ENCODE measurements around the gene IL1B. TPM values are rescaled to one million over a fixed set of nuclear protein-coding genes. Genes with fewer than 3 reads are reported as not detected.

Gene IL1B
- total and polyA plus RNA-seq, 2 of the 8 experiments (the other 6 are each of a cell fraction or from before 2014, with no cell fraction given) = not detected

GRCh38 chr2:112784199-112785189, 52.1 kb downstream of the IL1B start, which contains the start of gene IL1A:
Gene IL1A (minus strand): TSS chr2:112784493. CDS start chr2:112783770, 723 bp downstream.
- Histone ChIP-seq H3K79me1 (ENCODE audit: low read depth, low read length) (no peaks in the 10 kb centered on the region), H3K4me2 (ENCODE audit: insufficient read depth in 1 of 2, low read depth in 2 of 2, low read length in 2 of 2) (peak within 1 kb of the TSS; percentile 53 to 62), H3K36me3 (ENCODE audit: control insufficient read depth in 2 of 4, insufficient read depth in 4 of 4, low read length in 3 of 4) (no peaks in the 10 kb centered on the region), H3K79me2 (ENCODE audit: control insufficient read depth in 1 of 2, insufficient read depth in 2 of 2, low read length in 2 of 2) (no peaks in the 10 kb centered on the region), H3K27ac (ENCODE audit: low read depth, low read length) (no peak within 1 kb of the TSS), H4K91ac (replicated peaks; ENCODE audit: insufficient read length, low read length) (no peak within 1 kb of the TSS), H4K8ac (ENCODE audit: extremely low read depth, insufficient read depth, low read length) (no peak within 1 kb of the TSS), H3K4me3 (ENCODE audit: extremely low read depth in 1 of 4, insufficient read depth in 2 of 4, low read depth in 3 of 4, low read length in 4 of 4) (peak within 1 kb of the TSS in 1 of 4 experiments; percentile 46; a peak in 3 of 8 replicates), H3K23me2 (ENCODE audit: low read depth, low read length) (no peaks in the 10 kb centered on the region), H3K9me3 (ENCODE audit: insufficient read depth in 2 of 2, low read depth in 1 of 2, low read length in 1 of 2) (no peaks in the 10 kb centered on the region), H3K18ac (ENCODE audit: extremely low read depth, low read length) (no peak within 1 kb of the TSS), H3K23ac (ENCODE audit: insufficient read length) (no peak within 1 kb of the TSS), H4K20me1 (replicated peaks in 1 of 2; ENCODE audit: control insufficient read depth in 1 of 2, insufficient read depth in 2 of 2, low read length in 2 of 2) (no peaks in the 10 kb centered on the region), H3K56ac (replicated peaks; ENCODE audit: insufficient read length, low read depth, low read length) (no peak within 1 kb of the TSS), H3K9ac (replicated peaks in 1 of 4; ENCODE audit: extremely low read depth in 1 of 4, low read depth in 3 of 4, low read length in 3 of 4) (no peak within 1 kb of the TSS), H3K4ac (replicated peaks; ENCODE audit: insufficient read length, low read depth, low read length) (no peak within 1 kb of the TSS), H2AFZ (ENCODE audit: low read length) (peak within 1 kb of the TSS; percentile 97), H2BK120ac (replicated peaks; ENCODE audit: low read depth, low read length) (no peak within 1 kb of the TSS), H2BK5ac (ENCODE audit: low read depth, low read length) (no peak within 1 kb of the TSS), H2BK12ac (ENCODE audit: low read depth, low read length) (no peak within 1 kb of the TSS), H3K27me3 (replicated peaks in 1 of 4; ENCODE audit: control insufficient read depth in 3 of 4, extremely low read depth in 1 of 4, insufficient read depth in 3 of 4, low read length in 3 of 4) (no peaks in the 10 kb centered on the region), H4K5ac (ENCODE audit: insufficient read length, low read depth, low read length) (no peak within 1 kb of the TSS), H3K14ac (ENCODE audit: insufficient read length) (no peak within 1 kb of the TSS), H3K4me1 (replicated peaks in 1 of 4; ENCODE audit: control insufficient read depth in 3 of 4, insufficient read depth in 4 of 4, low read length in 3 of 4) (peaks cover 0 to 18% (median 3%) of the 10 kb centered on the region in 4 experiments; a peak in 3 of 7 replicates), H2BK15ac (ENCODE audit: low read length) (no peak within 1 kb of the TSS), H2AK5ac (ENCODE audit: low read depth, low read length) (no peak within 1 kb of the TSS), H2BK20ac (ENCODE audit: low read length) (peak within 1 kb of the TSS; percentile 52; the same call in 1 of the 2 replicates)
- FAIRE-seq (peak; percentile 78), DNase-seq (ENCODE audit: low read depth in 1 of 2, low spot score in 2 of 2) (peak in 1 of 2 experiments; percentile 17)
- 29% methylated on average over 13 of the region's 13 CpGs; no CpG with 5 or more reads in 1 of the 2 experiments for WGBS, 2 experiments (ENCODE audit: extremely low coverage in 1 of 2, insufficient coverage in 1 of 2, insufficient read length in 1 of 2, insufficient replicate concordance in 2 of 2, low coverage in 1 of 2, low lambda C conversion rate in 2 of 2, missing lambda C conversion rate in 1 of 2)
- CTCF ChIA-PET (ENCODE audit: partially characterized antibody) = interaction anchor here (0.9 kb wide), 1 partner anchor 158 kb away, joined by 3 read pairs; no protein-coding TSS in a partner anchor
- no peak for TF ChIP-seq KDM4A (IDR thresholded peaks at IDR 0.05; ENCODE audit: low read depth, low read length, severe bottlenecking)
- TF ChIP-seq USF2 (IDR thresholded peaks at IDR 0.05; ENCODE audit: low read length) = no peak
- TF ChIP-seq POLR2A (IDR thresholded peaks at IDR 0.05; ENCODE audit: control extremely low read depth in 1 of 2, low read depth in 2 of 2, low read length in 2 of 2) = 0 out of 3 replicates have a peak, but pooled peaks of 1 of the 2 experiments have one; percentile 38
- TF ChIP-seq SAP30 (IDR thresholded peaks at IDR 0.05; ENCODE audit: insufficient read depth, insufficient replicate concordance, low read length) = no peak
- no peak for TF ChIP-seq RXRA (IDR thresholded peaks at IDR 0.05; ENCODE audit: insufficient read depth, low read depth, low read length)
- peak; percentile 87 for TF ChIP-seq BACH1 (IDR thresholded peaks at IDR 0.05; ENCODE audit: low read length)
- POLR2A ChIA-PET (ENCODE audit: partially characterized antibody) = interaction anchor here (1.4 kb wide), 1 partner anchor 10 kb away, joined by 3 read pairs; no protein-coding TSS in a partner anchor

All from H1 (cell line).